ENCODE data around the gene PHOSPHO2.

PHOSPHO2 gene

GRCh38 chr2:169653636-169654035 lies 40.6 kb upstream of the PHOSPHO2 start:
- no peak overlapping the region for H3K27ac ChIP-seq (ENCODE audit: low read length)
- no peaks in the 10 kb centered on the region for H3K4me1 ChIP-seq (ENCODE audit: low read length)
- no peak overlapping the region for H3K4me3 ChIP-seq (ENCODE audit: low read length)
- no peak overlapping the region for H3K4me2 ChIP-seq (ENCODE audit: low read depth, low read length)
- no peaks in the 10 kb centered on the region for H3K36me3 ChIP-seq (replicated peaks; ENCODE audit: insufficient read depth, low read length)
- no peak overlapping the region for H3K9ac ChIP-seq (ENCODE audit: low read length)
- no peaks in the 10 kb centered on the region for H3K9me3 ChIP-seq (replicated peaks; ENCODE audit: insufficient read depth, low read length)
- H3F3A ChIP-seq (ENCODE audit: insufficient read depth, low read length), result no peaks in the 10 kb centered on the region; the same call in 1 of the 2 replicates
- no peaks in the 10 kb centered on the region for H3K27me3 ChIP-seq (replicated peaks; ENCODE audit: insufficient read depth, low read length)
- DNase-seq, result no peak
- no peaks in the 10 kb centered on the region for H3K9me2 ChIP-seq (replicated peaks; ENCODE audit: insufficient read depth, low read length)
- no peaks in the 10 kb centered on the region for H4K20me1 ChIP-seq (ENCODE audit: insufficient read depth, low read length)
- no peak for TF ChIP-seq CTCF (IDR thresholded peaks at IDR 0.05; ENCODE audit: low read length)
- no peak for TF ChIP-seq EZH2 (optimal IDR thresholded peaks at IDR 0.05; ENCODE audit: low read depth, low read length)
- TF ChIP-seq EZH2phosphoT487 (IDR thresholded peaks at IDR 0.05; ENCODE audit: low read length), result no peak
- H2AFZ ChIP-seq (ENCODE audit: low read length), result no peak overlapping the region
- no peaks in the 10 kb centered on the region for H3K79me2 ChIP-seq (ENCODE audit: low read length)

GRCh38 chr2:169656164-169656563 lies 38.1 kb upstream of the PHOSPHO2 start:
- H3K27me3 ChIP-seq (replicated peaks; ENCODE audit: insufficient read depth, low read length), result no peaks in the 10 kb centered on the region
- no peak for TF ChIP-seq EZH2 (optimal IDR thresholded peaks at IDR 0.05; ENCODE audit: low read depth, low read length)
- no peak for TF ChIP-seq EZH2phosphoT487 (IDR thresholded peaks at IDR 0.05; ENCODE audit: low read length)
- no peak for TF ChIP-seq CTCF (IDR thresholded peaks at IDR 0.05; ENCODE audit: low read length)
- H3K27ac ChIP-seq (ENCODE audit: low read length), result no peak overlapping the region
- no peaks in the 10 kb centered on the region for H3F3A ChIP-seq (ENCODE audit: insufficient read depth, low read length)
- DNase-seq, result no peak
- no peak overlapping the region for H3K4me2 ChIP-seq (ENCODE audit: low read depth, low read length)
- H3K9me3 ChIP-seq (replicated peaks; ENCODE audit: insufficient read depth, low read length), result no peaks in the 10 kb centered on the region
- no peak overlapping the region for H3K9ac ChIP-seq (ENCODE audit: low read length)
- H3K79me2 ChIP-seq (ENCODE audit: low read length), result no peaks in the 10 kb centered on the region
- H4K20me1 ChIP-seq (ENCODE audit: insufficient read depth, low read length), result no peaks in the 10 kb centered on the region
- no peaks in the 10 kb centered on the region for H3K4me1 ChIP-seq (ENCODE audit: low read length)
- no peak overlapping the region for H3K4me3 ChIP-seq (ENCODE audit: low read length)
- H3K9me2 ChIP-seq (replicated peaks; ENCODE audit: insufficient read depth, low read length), result no peaks in the 10 kb centered on the region
- no peaks in the 10 kb centered on the region for H3K36me3 ChIP-seq (replicated peaks; ENCODE audit: insufficient read depth, low read length)
- H2AFZ ChIP-seq (ENCODE audit: low read length), result no peak overlapping the region

GRCh38 chr2:169658877-169659276 lies 35.4 kb upstream of the PHOSPHO2 start:
- Histone ChIP-seq H3K9me3 (replicated peaks; ENCODE audit: insufficient read depth, low read length) (no peaks in the 10 kb centered on the region), H3K4me1 (ENCODE audit: low read length) (no peaks in the 10 kb centered on the region), H3K27me3 (replicated peaks; ENCODE audit: insufficient read depth, low read length) (no peaks in the 10 kb centered on the region), H3K9ac (ENCODE audit: low read length) (no peak overlapping the region), H3K36me3 (replicated peaks; ENCODE audit: insufficient read depth, low read length) (no peaks in the 10 kb centered on the region), H3K9me2 (replicated peaks; ENCODE audit: insufficient read depth, low read length) (no peaks in the 10 kb centered on the region), H4K20me1 (ENCODE audit: insufficient read depth, low read length) (no peaks in the 10 kb centered on the region), H2AFZ (ENCODE audit: low read length) (no peak overlapping the region), H3K79me2 (ENCODE audit: low read length) (no peaks in the 10 kb centered on the region), H3K4me2 (ENCODE audit: low read depth, low read length) (no peak overlapping the region), H3K27ac (ENCODE audit: low read length) (no peak overlapping the region), H3F3A (ENCODE audit: insufficient read depth, low read length) (no peaks in the 10 kb centered on the region), H3K4me3 (ENCODE audit: low read length) (no peak overlapping the region)
- no peak for DNase-seq
- TF ChIP-seq CTCF (IDR thresholded peaks at IDR 0.05; ENCODE audit: low read length), result no peak
- no peak for TF ChIP-seq EZH2 (optimal IDR thresholded peaks at IDR 0.05; ENCODE audit: low read depth, low read length)
- TF ChIP-seq EZH2phosphoT487 (IDR thresholded peaks at IDR 0.05; ENCODE audit: low read length), result no peak
